Prostate gland (tissue), 2 donors: Measurements from ENCODE around the gene ZNF431.

Experiments
- CTCF ChIP-seq, 4 experiments: fragments of 200-600 bp in 2 of 4; fragments of 450-650 bp in 2 of 4; sonication (generic) in 2 of 4; IDR thresholded peaks; 1 replicate in 3 of 4; 2 replicates in 1 of 4; pipeline ENCODE4 v1.5.1; 2016 to 2019; ENCODE audit warnings: antibody characterized with exemption in 4 of 4, mild to moderate bottlenecking in 2 of 4, moderate library complexity in 2 of 4
- POLR2A ChIP-seq: fragments of 450-650 bp; IDR thresholded peaks from one replicate; pipeline ENCODE4 v1.6.1; 2016; ENCODE audit warnings: antibody characterized with exemption, mild to moderate bottlenecking

- TF ChIP-seq POLR2A (no peak), CTCF (IDR thresholded peaks at IDR 0.05) (no peak)
These were observed 47.4 kb upstream of the ZNF431 start for GRCh38 chr19:21094347-21095025.
